ENCODE results near the gene NEK10. TPM values are rescaled to one million over a fixed set of nuclear protein-coding genes. Genes with fewer than 3 reads are reported as not detected.

NEK10 gene
- total RNA-seq, 2 experiments from 2014 or later: 0.28 to 1.3 TPM

- CTCF ChIA-PET (ENCODE audit: unreplicated experiment): no interaction called here
- Histone ChIP-seq H4K20me1 (ENCODE audit: insufficient read depth, low read length) (no peaks in the 10 kb centered on the region), H3K36me3 (ENCODE audit: insufficient read depth, low read length) (no peaks in the 10 kb centered on the region), H3K27ac (ENCODE audit: low read depth, low read length, poor library complexity, severe bottlenecking) (no peak overlapping the region), H3K4me2 (ENCODE audit: low read length) (no peak overlapping the region), H3K4me1 (ENCODE audit: insufficient read depth, low read length, poor library complexity, severe bottlenecking) (no peaks in the 10 kb centered on the region), H3K9me2 (ENCODE audit: insufficient read depth, low read length) (no peaks in the 10 kb centered on the region), H2AFZ (ENCODE audit: low read length) (no peak overlapping the region), H3K4me3 (ENCODE audit: low read depth, low read length, poor library complexity, severe bottlenecking) (no peak overlapping the region), H3K9me3 (ENCODE audit: low read length) (no peaks in the 10 kb centered on the region), H3K79me2 (ENCODE audit: insufficient read depth, low read depth, low read length) (no peaks in the 10 kb centered on the region)
- no TSS peak for BruUV-seq (replicated peaks)
- POLR2A ChIA-PET: no interaction called here
- no peak for DNase-seq (ENCODE audit: low spot score)
- TF ChIP-seq EZH2phosphoT487 (IDR thresholded peaks at IDR 0.05; ENCODE audit: borderline replicate concordance, low read depth, low read length) (no peak), CTCF (conservative IDR thresholded peaks at IDR 0.05; ENCODE audit: low read length) (no peak)
- intact Hi-C loops (cut with micrococcal nuclease; ENCODE audit: unreplicated experiment): no loop called here
Measured at GRCh38 chr3:27078246-27078913, 290.8 kb downstream of the NEK10 start.

- Histone ChIP-seq H3K9me2 (ENCODE audit: insufficient read depth, low read length) (no peaks in the 10 kb centered on the region), H3K36me3 (ENCODE audit: insufficient read depth, low read length) (no peaks in the 10 kb centered on the region), H2AFZ (ENCODE audit: low read length) (no peak overlapping the region), H3K79me2 (ENCODE audit: insufficient read depth, low read depth, low read length) (no peaks in the 10 kb centered on the region), H3K27ac (ENCODE audit: low read depth, low read length, poor library complexity, severe bottlenecking) (no peak overlapping the region), H3K4me3 (ENCODE audit: low read depth, low read length, poor library complexity, severe bottlenecking) (no peak overlapping the region), H3K4me1 (ENCODE audit: insufficient read depth, low read length, poor library complexity, severe bottlenecking) (no peaks in the 10 kb centered on the region), H3K9me3 (ENCODE audit: low read length) (no peaks in the 10 kb centered on the region), H3K4me2 (ENCODE audit: low read length) (no peak overlapping the region), H4K20me1 (ENCODE audit: insufficient read depth, low read length) (no peaks in the 10 kb centered on the region)
- TF ChIP-seq CTCF (conservative IDR thresholded peaks at IDR 0.05; ENCODE audit: low read length): no peak
- TF ChIP-seq EZH2phosphoT487 (IDR thresholded peaks at IDR 0.05; ENCODE audit: borderline replicate concordance, low read depth, low read length): no peak
- no peak for DNase-seq (ENCODE audit: low spot score)
- intact Hi-C loops (cut with micrococcal nuclease; ENCODE audit: unreplicated experiment): no loop called here
- BruUV-seq (replicated peaks): no TSS peak
- POLR2A ChIA-PET: no interaction called here
- CTCF ChIA-PET (ENCODE audit: unreplicated experiment): no interaction called here
Measured at GRCh38 chr3:27076815-27077630, 292.2 kb downstream of the NEK10 start.

- no peaks in the 10 kb centered on the region; the same call in 1 of the 2 replicates for H3K9me2 ChIP-seq (ENCODE audit: insufficient read depth, low read length)
- H2AFZ ChIP-seq (ENCODE audit: low read length): no peak overlapping the region
- intact Hi-C loops (cut with micrococcal nuclease; ENCODE audit: unreplicated experiment): no loop called here
- DNase-seq (ENCODE audit: low spot score): no peak
- ChIA-PET CTCF (ENCODE audit: unreplicated experiment) (interaction anchor here (1.0 kb wide), 1 partner anchor 1189 kb away, joined by 5 read pairs; no protein-coding TSS in a partner anchor), POLR2A (no interaction called here)
- no peak overlapping the region for H3K4me3 ChIP-seq (ENCODE audit: low read depth, low read length, poor library complexity, severe bottlenecking)
- no peaks in the 10 kb centered on the region for H4K20me1 ChIP-seq (ENCODE audit: insufficient read depth, low read length)
- no peaks in the 10 kb centered on the region for H3K36me3 ChIP-seq (ENCODE audit: insufficient read depth, low read length)
- BruUV-seq (replicated peaks): no TSS peak
- no peaks in the 10 kb centered on the region for H3K4me1 ChIP-seq (ENCODE audit: insufficient read depth, low read length, poor library complexity, severe bottlenecking)
- H3K9me3 ChIP-seq (ENCODE audit: low read length): no peaks in the 10 kb centered on the region
- TF ChIP-seq CTCF (conservative IDR thresholded peaks at IDR 0.05; ENCODE audit: low read length) (no peak), EZH2phosphoT487 (IDR thresholded peaks at IDR 0.05; ENCODE audit: borderline replicate concordance, low read depth, low read length) (no peak)
- no peak overlapping the region for H3K4me2 ChIP-seq (ENCODE audit: low read length)
- no peak overlapping the region for H3K27ac ChIP-seq (ENCODE audit: low read depth, low read length, poor library complexity, severe bottlenecking)
- H3K79me2 ChIP-seq (ENCODE audit: insufficient read depth, low read depth, low read length): no peaks in the 10 kb centered on the region
Measured at GRCh38 chr3:27074914-27075313, 294.3 kb downstream of the NEK10 start.

Data from OCI-LY7 (cell line).